T47D (cell line): ENCODE measurements around the gene CPHXL.

ENCODE experiments used
- DNase-seq, 2 experiments: peaks; one replicate each; pipeline versions ENCODE4 v3.0.0 to v3.0.0-alpha.2; 2011 to 2012; ENCODE audit warnings: low read depth in 1 of 2, low spot score in 1 of 2
- JUND ChIP-seq: IDR thresholded peaks from 2 replicates; pipeline ENCODE4 v1.6.1; 2012; ENCODE audit warnings: low read depth
- in situ Hi-C: cut with HindIII; loops from 2 replicates; pipeline ENCODE4 v1.10.0; 2016; ENCODE audit warnings: low sequenced_read_pairs, low pct_unique_long_range_greater_than_20kb

CPHXL gene

DNA sequence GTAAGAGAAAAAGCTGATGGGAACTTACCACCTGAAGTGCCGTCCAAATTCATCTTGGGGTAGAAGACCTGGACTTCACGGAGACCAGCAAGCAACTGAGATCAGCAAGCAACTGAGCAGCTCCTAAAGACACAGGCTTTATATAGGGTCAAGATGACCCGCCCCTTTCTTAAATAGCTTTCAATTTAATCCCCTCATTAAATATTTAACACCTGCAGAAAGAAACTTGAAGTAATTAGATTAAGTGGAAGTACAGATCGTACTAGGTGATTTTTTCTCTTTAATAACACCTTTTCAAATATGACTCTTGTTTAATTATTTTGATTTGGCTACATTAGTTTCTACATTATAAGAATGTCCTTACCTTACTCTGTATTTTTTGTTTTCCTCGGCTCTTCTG, at the start of gene CPHXL:
Gene CPHXL, minus strand, starts transcription at position 101 of the 400 bp plus-strand sequence. Its CDS starts 48 bp downstream, at position 53.
- in situ Hi-C loops = no loop called here
- TF ChIP-seq JUND = no peak
- DNase-seq = no peak

DNA sequence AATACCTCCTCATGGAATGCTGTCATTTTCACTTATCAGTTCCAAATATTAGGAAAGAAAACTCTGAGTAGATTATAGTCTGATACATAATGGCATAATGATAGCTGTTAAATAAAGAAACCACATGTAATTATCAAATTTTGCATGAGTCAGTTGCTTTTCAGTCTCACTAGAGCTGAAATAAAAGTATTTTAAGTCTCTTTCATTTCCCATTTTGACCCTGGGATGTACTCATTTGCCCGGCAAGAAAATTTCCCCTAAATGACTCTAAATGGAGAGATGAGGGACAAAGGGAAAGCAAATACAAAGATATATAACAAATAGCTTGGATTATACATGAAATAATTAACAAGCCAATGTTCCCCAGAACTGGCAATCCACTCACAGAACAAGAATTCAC, 47.9 kb upstream of the CPHXL start:
- no peak for TF ChIP-seq JUND
- in situ Hi-C loops = no loop called here
- DNase-seq = no peak

DNA sequence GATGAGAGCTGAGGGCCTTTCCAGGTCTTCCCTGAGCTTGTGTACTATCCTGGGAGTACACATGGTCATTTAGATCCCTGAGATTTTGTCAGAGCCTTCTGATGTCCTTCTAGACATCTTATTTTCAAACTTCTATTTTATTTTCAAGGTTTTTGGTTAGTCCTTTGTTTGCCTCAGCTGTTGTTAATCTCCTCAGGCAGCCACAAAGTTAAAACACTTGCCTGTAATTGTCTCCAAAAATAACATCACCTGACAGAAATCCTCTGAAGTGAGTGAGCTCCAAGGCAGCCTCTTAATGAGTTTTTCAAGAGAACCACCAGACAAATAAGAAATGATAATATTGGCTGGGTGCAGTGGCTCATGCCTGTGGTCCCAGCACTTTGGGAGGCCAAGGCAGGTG, 43.8 kb upstream of the CPHXL start:
- DNase-seq = no peak
- TF ChIP-seq JUND = no peak
- in situ Hi-C loops = no loop called here

DNA sequence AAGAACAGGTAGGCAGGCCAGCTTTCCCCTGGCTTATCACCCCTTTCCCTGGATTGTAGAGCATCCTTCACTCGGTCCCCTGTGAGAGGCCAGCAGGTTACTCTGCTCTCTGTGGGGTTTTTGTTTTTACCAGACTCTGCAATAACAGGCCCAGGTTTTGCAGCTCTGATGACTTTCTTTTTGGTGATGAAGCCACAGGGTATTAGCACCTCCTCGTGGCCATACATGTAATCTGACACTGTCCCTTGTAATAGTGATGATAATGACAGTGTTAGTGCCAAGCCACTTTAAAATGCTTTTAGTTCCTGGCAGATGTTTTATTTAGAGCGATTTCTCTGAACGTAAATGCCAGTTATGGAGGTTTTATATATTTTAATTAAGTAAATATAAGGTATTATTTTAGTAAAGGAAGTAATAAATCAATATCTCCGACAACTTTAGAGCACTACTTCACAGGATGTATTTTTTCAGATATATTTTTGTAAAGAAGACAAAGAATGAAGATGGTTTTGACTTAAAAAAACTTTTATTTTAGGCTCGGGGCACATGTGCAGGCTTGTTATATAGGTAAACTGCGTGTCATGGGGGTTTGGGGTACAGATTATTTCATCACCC, 38.0 kb upstream of the CPHXL start:
- peak; percentile 37 to 79 for DNase-seq
- in situ Hi-C loops = no loop called here
- TF ChIP-seq JUND = no peak

DNA sequence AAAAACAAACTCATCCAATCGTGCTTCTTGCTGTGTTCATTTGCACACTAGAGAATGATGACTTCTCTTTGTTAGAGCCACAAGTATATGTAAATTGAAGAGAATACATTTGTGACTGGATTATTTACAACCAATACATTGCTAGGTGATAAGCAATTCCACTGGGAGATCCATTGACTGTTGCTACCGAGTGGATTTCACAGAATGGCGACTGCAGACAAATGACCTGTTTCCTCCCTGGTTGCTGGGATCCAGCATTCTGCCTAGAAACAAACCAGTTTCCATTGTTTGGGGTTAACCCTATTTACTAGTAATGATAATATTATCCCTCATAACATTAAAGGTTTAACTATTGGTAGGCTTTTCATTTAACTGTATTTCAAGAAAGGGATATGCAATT, 36.9 kb upstream of the CPHXL start:
- in situ Hi-C loops = no loop called here
- no peak for TF ChIP-seq JUND
- DNase-seq = no peak

DNA sequence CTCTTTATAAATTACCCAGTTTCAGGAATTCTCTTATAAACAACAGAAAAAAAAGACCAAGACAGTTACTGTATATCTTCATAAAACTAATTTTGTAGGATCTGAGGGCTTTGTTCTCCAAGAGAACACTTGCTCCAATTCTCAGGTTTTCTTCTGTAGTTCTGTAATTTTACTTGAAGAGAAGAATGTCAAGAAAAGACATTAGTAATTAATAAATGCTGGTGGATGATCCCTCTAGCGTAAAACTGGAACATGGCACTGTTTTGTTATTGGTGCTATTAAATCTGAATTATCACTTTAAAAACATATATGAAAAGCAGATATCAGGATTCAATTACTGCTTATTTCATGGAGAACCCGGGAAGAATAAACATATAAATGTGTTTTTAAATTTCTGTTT, 36.5 kb upstream of the CPHXL start:
- TF ChIP-seq JUND = no peak
- DNase-seq = no peak
- in situ Hi-C loops = no loop called here

DNA sequence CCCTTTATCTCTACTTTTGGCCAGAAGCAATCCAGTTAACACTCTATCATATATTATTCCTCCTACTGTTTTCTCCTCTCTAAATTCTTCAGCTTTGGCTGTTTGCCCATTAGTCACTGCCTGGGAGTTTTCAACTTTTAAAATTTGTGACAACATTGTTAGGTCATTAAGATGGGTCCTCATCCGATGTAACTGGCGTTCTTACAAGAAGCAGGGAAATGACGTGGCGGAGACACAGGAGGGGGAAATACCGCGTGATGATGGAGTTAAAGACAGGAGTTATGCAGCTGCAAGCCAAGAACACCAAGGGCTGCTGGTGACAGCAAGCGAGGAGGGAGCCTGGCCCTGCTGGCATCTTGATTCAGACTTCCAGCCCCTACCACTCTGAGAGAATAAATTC, 34.8 kb upstream of the CPHXL start:
- no peak for DNase-seq
- in situ Hi-C loops = no loop called here
- no peak for TF ChIP-seq JUND

DNA sequence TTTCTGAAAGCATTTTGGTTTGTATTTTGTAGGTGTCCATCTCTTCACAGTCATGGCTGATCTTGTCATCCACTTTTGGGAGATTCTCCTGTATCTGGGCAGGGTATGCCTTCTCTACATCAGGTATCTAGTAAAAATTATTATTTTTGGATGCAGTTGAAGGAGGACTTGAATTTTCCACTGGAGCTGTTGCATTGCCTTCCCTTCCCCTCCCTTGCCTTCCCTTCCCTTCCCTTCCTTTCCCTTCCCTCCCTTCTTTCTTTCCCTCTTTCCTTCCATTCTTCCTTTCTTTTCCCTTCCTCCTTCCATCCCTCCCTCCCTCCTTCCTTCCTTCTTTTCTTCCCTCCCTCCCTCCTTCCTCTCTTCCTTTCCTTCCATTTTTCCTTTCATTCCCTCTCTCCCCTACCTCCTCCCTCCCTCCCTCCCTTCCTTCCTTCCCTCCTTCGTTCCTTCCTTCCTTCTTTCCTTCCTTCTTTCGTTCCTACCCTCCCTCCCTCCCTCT, 33.8 kb upstream of the CPHXL start:
- no peak for TF ChIP-seq JUND
- in situ Hi-C loops = no loop called here
- DNase-seq = no peak

DNA sequence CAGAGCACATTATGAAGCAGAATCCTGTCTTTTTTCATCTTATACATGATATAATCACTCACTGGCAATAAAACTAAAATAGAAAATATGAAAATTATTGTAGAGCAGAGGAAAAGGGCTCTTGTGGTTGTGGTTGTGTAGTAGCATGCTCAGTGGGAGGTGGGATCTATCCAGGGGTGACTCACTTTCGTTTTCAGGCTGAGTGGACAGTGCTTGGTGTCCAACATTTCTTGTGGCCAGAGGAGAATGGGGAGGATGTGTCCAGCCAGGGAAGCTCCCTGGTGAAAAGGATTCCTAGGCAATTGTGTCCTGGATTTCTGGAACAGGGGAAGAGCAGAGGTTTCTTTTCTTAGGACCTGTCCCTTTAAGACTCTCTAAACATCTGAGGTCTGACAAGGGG, 31.9 kb upstream of the CPHXL start:
- TF ChIP-seq JUND = no peak
- no peak for DNase-seq
- in situ Hi-C loops = no loop called here

DNA sequence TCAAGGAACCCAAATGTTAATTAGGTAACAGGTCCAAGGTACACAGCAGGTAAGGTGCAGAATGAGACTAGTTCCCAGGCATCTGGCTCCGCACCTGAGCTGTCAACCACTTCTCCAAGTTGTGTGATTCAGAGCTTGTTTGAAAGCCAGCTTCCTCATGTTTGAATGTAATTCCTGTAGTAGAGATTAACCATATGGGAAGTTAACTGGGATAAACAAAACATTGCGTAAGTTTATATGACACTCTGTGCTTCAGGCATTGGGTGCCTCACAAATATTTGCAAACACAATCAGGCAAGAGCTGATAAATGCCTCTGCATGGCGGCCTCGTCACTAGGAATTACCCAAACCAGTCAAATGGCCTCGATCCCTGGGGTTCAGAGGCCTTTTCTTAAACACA, 27.9 kb upstream of the CPHXL start:
- in situ Hi-C loops = no loop called here
- TF ChIP-seq JUND = no peak; the same call in 1 of the 2 replicates
- peak; percentile 38 to 69 for DNase-seq

DNA sequence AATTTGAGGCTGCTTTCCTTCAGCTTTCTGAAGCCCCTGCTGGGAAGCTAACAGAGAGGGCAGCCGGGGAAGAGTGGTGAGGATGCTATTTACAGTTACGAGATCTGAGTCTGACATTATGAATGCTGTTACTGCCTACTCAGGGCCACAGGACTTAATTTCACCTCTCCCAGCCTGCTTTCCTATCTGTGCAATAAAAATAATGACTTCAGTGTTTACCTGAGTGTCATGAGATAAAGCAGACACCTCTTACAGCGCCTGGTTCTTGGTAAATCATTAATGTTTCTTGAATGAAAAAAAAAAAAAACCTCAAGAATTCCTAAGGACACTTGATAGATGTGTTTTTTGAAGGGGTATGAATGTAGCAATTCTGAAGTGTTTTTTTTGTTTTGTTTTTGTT, 24.2 kb upstream of the CPHXL start:
- TF ChIP-seq JUND = no peak
- in situ Hi-C loops = no loop called here
- DNase-seq = no peak

DNA sequence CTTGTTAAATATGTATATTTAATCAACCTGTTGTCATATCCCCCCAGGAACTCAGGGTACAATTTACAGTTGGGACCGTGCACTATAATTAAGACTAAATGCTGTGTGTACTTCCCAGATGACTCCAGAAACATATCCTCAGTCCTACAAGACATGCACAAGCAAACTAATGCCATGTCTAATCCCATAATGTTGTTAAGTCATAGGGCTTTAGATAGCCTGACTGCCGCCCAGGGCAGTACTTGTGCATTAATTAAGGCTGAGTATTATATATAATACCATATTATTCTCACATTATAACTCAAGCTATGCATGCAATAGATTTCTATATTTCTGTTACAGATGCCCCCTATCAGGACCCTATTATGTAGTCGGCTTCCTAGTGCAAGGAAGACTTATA, 20.1 kb upstream of the CPHXL start:
- no peak for DNase-seq
- TF ChIP-seq JUND = no peak
- in situ Hi-C loops = no loop called here

DNA sequence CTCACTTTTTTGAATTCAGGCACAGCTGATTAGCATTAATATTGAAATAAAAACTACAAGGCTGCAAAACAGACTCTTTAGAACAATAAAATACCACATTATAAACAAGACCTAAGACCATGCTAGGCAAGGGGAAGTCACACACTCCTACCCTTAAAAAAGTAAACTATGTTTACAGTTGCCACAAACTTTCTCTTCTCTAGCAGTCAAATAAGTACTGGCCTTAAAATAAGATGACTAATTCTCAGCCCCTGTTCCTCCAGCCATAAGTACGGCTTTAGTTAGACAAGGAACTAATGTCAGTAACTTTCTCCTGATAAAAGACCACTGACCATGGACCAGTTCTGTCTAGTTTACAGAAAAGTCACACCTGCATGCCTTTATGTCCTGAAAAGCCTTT, 19.5 kb upstream of the CPHXL start:
- in situ Hi-C loops = no loop called here
- no peak for DNase-seq
- no peak for TF ChIP-seq JUND

DNA sequence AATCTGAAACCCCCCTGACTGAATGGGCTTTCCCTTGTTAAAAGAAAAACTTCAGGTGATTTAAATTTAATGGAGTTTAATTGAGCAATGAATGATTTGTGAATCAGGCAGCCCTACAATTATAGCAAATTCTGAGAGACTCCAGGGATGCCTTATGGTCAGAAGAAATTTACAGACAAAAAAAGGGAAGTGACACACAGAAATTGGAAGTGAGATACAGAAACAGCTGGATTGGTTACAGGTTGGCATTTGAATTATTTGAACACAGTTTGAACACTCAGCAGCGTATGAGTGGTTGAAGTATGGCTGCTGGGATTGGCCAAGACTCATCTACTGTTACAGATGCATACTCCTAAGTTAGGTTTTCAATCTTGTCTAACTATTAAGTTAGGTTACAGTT, 19.0 kb upstream of the CPHXL start:
- in situ Hi-C loops = no loop called here

More for the DNA sequence above, 19.0 kb upstream of the CPHXL start:
- DNase-seq = no peak
- TF ChIP-seq JUND = no peak
